ENCODE results near the gene CAD. TPM values are rescaled to one million over a fixed set of nuclear protein-coding genes. Genes with fewer than 3 reads are reported as not detected.

Gene CAD
- total RNA-seq, 1 donor from 2014 or later, result 27.1 TPM

DNA sequence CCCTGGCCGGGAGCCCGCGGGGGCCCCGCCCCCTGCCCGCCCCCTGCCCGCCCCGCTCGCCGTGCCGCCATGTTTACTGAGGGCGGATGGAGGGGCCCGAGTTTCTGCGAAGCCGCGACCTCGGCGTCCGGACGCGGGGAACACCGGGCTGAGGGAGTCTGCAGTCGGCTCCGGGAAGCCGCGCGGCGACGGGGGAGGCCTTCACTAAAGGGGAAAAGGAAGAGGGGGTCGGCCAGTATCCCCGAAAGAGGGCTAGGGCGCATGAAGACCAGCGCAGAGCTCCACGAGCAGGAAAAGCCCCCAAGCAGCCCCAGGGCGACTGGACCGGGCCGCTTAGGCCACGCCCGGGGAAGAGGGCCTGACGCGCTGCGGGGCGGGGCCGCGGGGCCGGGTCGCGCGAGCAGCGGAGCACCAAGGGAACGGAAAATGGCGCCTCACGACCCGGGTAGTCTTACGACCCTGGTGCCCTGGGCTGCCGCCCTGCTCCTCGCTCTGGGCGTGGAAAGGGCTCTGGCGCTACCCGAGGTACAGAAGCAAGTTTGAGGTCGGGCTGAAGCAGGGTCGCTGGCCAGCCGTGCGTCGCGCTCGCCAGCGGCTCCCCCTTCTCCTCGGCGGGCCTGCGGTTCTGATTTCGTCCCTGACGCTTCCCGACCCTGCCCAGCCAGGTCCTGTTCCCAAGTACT, 5.1 kb upstream of the CAD start, which contains the start of the genes ATRAID and SLC5A6:
Gene ATRAID (plus strand): TSS at position 99 of the 683 bp plus-strand sequence. CDS start 328 bp downstream, at position 427.
Gene SLC5A6 (minus strand): TSS at position 326 of the 683 bp plus-strand sequence. CDS start 4,618 bp downstream, outside the sequence.
- peak; percentile 97 for ATAC-seq
- TF ChIP-seq, protein P1, sequence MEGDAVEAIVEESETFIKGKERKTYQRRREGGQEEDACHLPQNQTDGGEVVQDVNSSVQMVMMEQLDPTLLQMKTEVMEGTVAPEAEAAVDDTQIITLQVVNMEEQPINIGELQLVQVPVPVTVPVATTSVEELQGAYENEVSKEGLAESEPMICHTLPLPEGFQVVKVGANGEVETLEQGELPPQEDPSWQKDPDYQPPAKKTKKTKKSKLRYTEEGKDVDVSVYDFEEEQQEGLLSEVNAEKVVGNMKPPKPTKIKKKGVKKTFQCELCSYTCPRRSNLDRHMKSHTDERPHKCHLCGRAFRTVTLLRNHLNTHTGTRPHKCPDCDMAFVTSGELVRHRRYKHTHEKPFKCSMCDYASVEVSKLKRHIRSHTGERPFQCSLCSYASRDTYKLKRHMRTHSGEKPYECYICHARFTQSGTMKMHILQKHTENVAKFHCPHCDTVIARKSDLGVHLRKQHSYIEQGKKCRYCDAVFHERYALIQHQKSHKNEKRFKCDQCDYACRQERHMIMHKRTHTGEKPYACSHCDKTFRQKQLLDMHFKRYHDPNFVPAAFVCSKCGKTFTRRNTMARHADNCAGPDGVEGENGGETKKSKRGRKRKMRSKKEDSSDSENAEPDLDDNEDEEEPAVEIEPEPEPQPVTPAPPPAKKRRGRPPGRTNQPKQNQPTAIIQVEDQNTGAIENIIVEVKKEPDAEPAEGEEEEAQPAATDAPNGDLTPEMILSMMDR (IDR thresholded peaks at IDR 0.05), result no peak
- intact Hi-C loops (cut with DNase I), result no loop called here
- Histone ChIP-seq H3K27ac (peak within 1 kb of the TSS; percentile 98), H3K27me3 (no peaks in the 10 kb centered on the region), H3K36me3 (peaks cover 31% of the 10 kb centered on the region), H3K4me3 (peak within 1 kb of the TSS; percentile 70), H3K9me3 (no peaks in the 10 kb centered on the region), H3K4me1 (peaks cover 13% of the 10 kb centered on the region)
- DNase-seq, result peak; percentile 95

GRCh38 chr2:27212626-27213471, 4.3 kb upstream of the CAD start:
- Histone ChIP-seq H3K27me3 (no peaks in the 10 kb centered on the region), H3K4me3 (peak overlapping the region; percentile 70), H3K9me3 (no peaks in the 10 kb centered on the region), H3K27ac (peak overlapping the region; percentile 98), H3K4me1 (peaks cover 13% of the 10 kb centered on the region), H3K36me3 (peaks cover 24% of the 10 kb centered on the region)
- TF ChIP-seq, protein P1 (IDR thresholded peaks at IDR 0.05), result no peak
- ATAC-seq (peak; percentile 1), DNase-seq (no peak)
- intact Hi-C loops (cut with DNase I), result no loop called here

- no peaks in the 10 kb centered on the region for H3K9me3 ChIP-seq
- no peaks in the 10 kb centered on the region for H3K27me3 ChIP-seq
- no peak overlapping the region for H3K4me3 ChIP-seq
- ATAC-seq (no peak), DNase-seq (no peak)
- H3K27ac ChIP-seq, result no peak overlapping the region
- intact Hi-C loops (cut with DNase I), result no loop called here
- peaks cover 16% of the 10 kb centered on the region for H3K36me3 ChIP-seq
- H3K4me1 ChIP-seq, result peaks cover 17% of the 10 kb centered on the region
- TF ChIP-seq, protein P1 (IDR thresholded peaks at IDR 0.05), result no peak
Measured at GRCh38 chr2:27214941-27215340, 2.2 kb upstream of the CAD start.

GRCh38 chr2:27216416-27217137, 592 bp upstream of the CAD start:
- DNase-seq (no peak), ATAC-seq (no peak)
- H3K27ac ChIP-seq, result peak overlapping the region; percentile 82
- intact Hi-C loops (cut with DNase I), result no loop called here
- peak overlapping the region; percentile 77 for H3K4me3 ChIP-seq
- H3K27me3 ChIP-seq, result no peaks in the 10 kb centered on the region
- peaks cover 17% of the 10 kb centered on the region for H3K4me1 ChIP-seq
- TF ChIP-seq, protein P1 (IDR thresholded peaks at IDR 0.05), result no peak
- H3K9me3 ChIP-seq, result no peaks in the 10 kb centered on the region
- peaks cover 22% of the 10 kb centered on the region for H3K36me3 ChIP-seq

- DNase-seq, result no peak
- Histone ChIP-seq H3K4me3 (no peak overlapping the region), H3K27me3 (no peaks in the 10 kb centered on the region), H3K36me3 (peaks cover 38% of the 10 kb centered on the region), H3K27ac (no peak overlapping the region), H3K9me3 (no peaks in the 10 kb centered on the region), H3K4me1 (peaks cover 11% of the 10 kb centered on the region)
- no peak for ATAC-seq
- TF ChIP-seq, protein P1 (IDR thresholded peaks at IDR 0.05), result no peak
- intact Hi-C loops (cut with DNase I), result no loop called here
Measured at GRCh38 chr2:27218614-27219013, 1.4 kb downstream of the CAD start.
